Measurements from ENCODE around the gene DRG2.

The DRG2 gene

DNA sequence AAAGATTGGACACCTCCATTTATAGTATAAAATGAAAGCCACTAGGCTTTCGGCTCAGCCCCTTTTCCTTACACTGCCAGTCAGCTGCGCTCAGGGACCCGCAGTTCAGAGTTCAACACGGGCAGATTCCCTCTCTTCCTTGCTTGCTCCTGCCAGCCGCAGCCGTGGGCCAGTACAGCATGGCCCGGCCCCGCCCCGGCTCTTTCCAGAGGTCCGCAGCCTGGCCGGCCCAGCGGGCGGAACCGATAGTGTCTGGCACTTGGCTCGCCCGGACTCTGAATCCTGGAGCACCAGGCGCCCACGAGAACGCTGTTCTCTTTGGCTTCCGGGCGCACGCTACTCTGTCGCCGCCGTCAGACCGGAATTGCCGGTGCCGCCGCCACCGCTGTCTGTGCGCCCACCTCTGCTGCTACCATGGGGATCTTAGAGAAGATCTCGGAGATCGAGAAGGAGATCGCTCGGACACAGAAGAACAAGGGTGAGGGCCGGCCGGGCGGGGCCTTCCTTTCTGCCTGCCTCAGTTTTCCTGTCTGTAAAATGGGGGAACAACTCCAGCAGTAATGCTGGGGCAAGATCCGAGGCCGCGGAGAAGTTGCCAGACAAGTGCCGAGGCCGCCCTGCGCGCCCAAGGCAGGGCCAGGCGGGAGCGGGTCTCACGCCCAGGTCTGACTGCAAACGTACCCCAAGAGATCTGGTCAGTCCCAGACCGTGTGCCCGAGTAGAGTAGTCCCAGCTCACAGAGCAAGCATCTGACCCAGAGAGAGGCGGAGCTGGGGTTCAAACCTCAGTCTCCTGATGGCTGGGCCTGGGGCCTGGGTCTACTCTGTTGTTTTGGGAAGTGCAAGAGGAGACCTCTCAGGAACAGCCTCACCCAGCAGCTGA is at the start of gene DRG2 (continued):
- TF ChIP-seq ZSCAN18 (tag by site-specific recombination; IDR thresholded peaks at IDR 0.05), result peak; percentile 73; the same call in 1 of the 2 replicates
- TF ChIP-seq ZNF280C (tag by site-specific recombination; IDR thresholded peaks at IDR 0.05), result no peak
- TF ChIP-seq, protein P1, sequence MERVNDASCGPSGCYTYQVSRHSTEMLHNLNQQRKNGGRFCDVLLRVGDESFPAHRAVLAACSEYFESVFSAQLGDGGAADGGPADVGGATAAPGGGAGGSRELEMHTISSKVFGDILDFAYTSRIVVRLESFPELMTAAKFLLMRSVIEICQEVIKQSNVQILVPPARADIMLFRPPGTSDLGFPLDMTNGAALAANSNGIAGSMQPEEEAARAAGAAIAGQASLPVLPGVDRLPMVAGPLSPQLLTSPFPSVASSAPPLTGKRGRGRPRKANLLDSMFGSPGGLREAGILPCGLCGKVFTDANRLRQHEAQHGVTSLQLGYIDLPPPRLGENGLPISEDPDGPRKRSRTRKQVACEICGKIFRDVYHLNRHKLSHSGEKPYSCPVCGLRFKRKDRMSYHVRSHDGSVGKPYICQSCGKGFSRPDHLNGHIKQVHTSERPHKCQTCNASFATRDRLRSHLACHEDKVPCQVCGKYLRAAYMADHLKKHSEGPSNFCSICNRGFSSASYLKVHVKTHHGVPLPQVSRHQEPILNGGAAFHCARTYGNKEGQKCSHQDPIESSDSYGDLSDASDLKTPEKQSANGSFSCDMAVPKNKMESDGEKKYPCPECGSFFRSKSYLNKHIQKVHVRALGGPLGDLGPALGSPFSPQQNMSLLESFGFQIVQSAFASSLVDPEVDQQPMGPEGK (tag by site-specific recombination; IDR thresholded peaks at IDR 0.05), result peak; percentile 88
- TF ChIP-seq ZNF747 (tag by site-specific recombination; IDR thresholded peaks at IDR 0.05), result no peak
- TF ChIP-seq YY1 (tag by site-specific recombination; IDR thresholded peaks at IDR 0.05), result peak; percentile 89
- TF ChIP-seq ZNF426 (tag by site-specific recombination; IDR thresholded peaks at IDR 0.05), result no peak
- TF ChIP-seq ZNF785 (tag by site-specific recombination; IDR thresholded peaks at IDR 0.05), result peak; percentile 86; the same call in 1 of the 2 replicates
- TF ChIP-seq TCF7L2 (IDR thresholded peaks at IDR 0.05; ENCODE audit: borderline replicate concordance, low read depth, low read length), result no peak
- peak; percentile 84 for TF ChIP-seq ZNF843 (tag by site-specific recombination; IDR thresholded peaks at IDR 0.05)
- no peak for TF ChIP-seq ZNF112 (tag by site-specific recombination; IDR thresholded peaks at IDR 0.05)
- TF ChIP-seq ZNF501 (tag by site-specific recombination; IDR thresholded peaks at IDR 0.05), result peak; percentile 99
- TF ChIP-seq FEZF1 (tag by site-specific recombination; IDR thresholded peaks at IDR 0.05), result peak; percentile 70
- peak; percentile 99 for TF ChIP-seq ZSCAN30 (tag by site-specific recombination; IDR thresholded peaks at IDR 0.05)
- TF ChIP-seq, protein P2, sequence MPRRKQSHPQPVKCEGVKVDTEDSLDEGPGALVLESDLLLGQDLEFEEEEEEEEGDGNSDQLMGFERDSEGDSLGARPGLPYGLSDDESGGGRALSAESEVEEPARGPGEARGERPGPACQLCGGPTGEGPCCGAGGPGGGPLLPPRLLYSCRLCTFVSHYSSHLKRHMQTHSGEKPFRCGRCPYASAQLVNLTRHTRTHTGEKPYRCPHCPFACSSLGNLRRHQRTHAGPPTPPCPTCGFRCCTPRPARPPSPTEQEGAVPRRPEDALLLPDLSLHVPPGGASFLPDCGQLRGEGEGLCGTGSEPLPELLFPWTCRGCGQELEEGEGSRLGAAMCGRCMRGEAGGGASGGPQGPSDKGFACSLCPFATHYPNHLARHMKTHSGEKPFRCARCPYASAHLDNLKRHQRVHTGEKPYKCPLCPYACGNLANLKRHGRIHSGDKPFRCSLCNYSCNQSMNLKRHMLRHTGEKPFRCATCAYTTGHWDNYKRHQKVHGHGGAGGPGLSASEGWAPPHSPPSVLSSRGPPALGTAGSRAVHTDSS (tag by site-specific recombination; IDR thresholded peaks at IDR 0.05), result no peak
- TF ChIP-seq ZNF394 (tag by site-specific recombination; IDR thresholded peaks at IDR 0.05; ENCODE audit: borderline replicate concordance), result peak; percentile 97
- TF ChIP-seq, protein P3, sequence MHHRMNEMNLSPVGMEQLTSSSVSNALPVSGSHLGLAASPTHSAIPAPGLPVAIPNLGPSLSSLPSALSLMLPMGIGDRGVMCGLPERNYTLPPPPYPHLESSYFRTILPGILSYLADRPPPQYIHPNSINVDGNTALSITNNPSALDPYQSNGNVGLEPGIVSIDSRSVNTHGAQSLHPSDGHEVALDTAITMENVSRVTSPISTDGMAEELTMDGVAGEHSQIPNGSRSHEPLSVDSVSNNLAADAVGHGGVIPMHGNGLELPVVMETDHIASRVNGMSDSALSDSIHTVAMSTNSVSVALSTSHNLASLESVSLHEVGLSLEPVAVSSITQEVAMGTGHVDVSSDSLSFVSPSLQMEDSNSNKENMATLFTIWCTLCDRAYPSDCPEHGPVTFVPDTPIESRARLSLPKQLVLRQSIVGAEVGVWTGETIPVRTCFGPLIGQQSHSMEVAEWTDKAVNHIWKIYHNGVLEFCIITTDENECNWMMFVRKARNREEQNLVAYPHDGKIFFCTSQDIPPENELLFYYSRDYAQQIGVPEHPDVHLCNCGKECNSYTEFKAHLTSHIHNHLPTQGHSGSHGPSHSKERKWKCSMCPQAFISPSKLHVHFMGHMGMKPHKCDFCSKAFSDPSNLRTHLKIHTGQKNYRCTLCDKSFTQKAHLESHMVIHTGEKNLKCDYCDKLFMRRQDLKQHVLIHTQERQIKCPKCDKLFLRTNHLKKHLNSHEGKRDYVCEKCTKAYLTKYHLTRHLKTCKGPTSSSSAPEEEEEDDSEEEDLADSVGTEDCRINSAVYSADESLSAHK (tag by site-specific recombination; IDR thresholded peaks at IDR 0.05), result peak; percentile 71; the same call in 1 of the 2 replicates
- peak; percentile 81 for TF ChIP-seq KLF10 (tag by site-specific recombination; IDR thresholded peaks at IDR 0.05)
- TF ChIP-seq ZNF423 (tag by site-specific recombination; IDR thresholded peaks at IDR 0.05), result no peak; the same call in 1 of the 2 replicates
- TF ChIP-seq ZIC2 (tag by site-specific recombination; IDR thresholded peaks at IDR 0.05), result peak; percentile 74
- TF ChIP-seq ZNF544 (tag by site-specific recombination; IDR thresholded peaks at IDR 0.05), result no peak
- TF ChIP-seq ZNF24 (tag by site-specific recombination; IDR thresholded peaks at IDR 0.05), result peak; percentile 97
- TF ChIP-seq ZNF701 (tag by site-specific recombination; IDR thresholded peaks at IDR 0.05), result no peak
- TF ChIP-seq ZNF624 (tag by site-specific recombination; IDR thresholded peaks at IDR 0.05), result no peak
- TF ChIP-seq ZSCAN5A (tag by site-specific recombination; IDR thresholded peaks at IDR 0.05), result peak; percentile 98
- TF ChIP-seq SP3 (tag by site-specific recombination; IDR thresholded peaks at IDR 0.05), result peak; percentile 80
- TF ChIP-seq ZNF707 (tag by site-specific recombination; IDR thresholded peaks at IDR 0.05), result no peak
- no peak for TF ChIP-seq ELK4 (IDR thresholded peaks at IDR 0.05; ENCODE audit: borderline replicate concordance, low read depth, low read length)

Data from HEK293 (cell line).